ENCODE data around the gene FRMD4A.

The FRMD4A gene

DNA sequence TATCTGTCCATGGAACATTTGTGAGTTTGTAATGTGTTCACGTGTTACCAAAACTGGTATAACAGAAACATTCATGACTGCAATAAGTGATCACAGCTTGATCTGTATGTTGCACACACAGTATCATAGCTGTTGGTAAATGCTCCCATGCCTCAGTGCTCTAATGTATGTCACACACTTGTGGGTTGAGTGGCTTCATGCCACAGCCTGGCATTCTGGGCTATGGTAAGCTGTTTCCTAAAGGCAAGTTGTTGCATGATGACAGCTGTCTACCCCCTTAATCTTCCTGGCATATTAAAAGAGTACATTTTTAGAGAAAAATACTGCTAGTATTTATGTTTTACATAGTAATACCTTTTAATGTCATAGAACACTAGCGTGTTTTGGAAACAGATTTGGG, 708.8 kb downstream of the FRMD4A start:
- Histone ChIP-seq H3K4me3 (no peak overlapping the region), H3K27ac (no peak overlapping the region)

DNA sequence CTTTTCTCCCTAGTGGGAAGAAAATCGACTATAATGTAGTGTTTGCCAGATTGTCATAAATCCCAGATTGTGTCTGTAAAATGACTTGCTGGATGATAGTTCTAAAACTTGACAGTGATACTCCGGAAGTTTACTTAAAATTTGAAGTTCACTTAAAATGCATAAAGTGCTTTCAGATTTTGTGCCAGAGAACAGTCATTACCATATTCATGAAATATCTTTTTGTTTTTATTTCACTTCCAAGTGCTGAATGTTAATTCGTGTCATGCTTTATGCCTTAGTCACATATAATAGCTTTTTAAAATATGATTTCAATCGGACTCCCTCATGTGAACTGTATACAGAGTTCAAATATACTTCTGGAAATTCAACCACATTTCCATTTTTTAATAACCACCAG, 713.6 kb downstream of the FRMD4A start:
- no peak overlapping the region for H3K27ac ChIP-seq
- H3K4me3 ChIP-seq = no peak overlapping the region

- Histone ChIP-seq H3K4me3 (no peak overlapping the region), H3K27ac (no peak overlapping the region)
These were observed 714.9 kb downstream of the FRMD4A start for GRCh38 chr10:13615650-13616300.

- Histone ChIP-seq H3K4me3 (no peak overlapping the region), H3K27ac (no peak overlapping the region)
These were observed 716.0 kb downstream of the FRMD4A start for GRCh38 chr10:13614530-13615332.

GRCh38 chr10:13613519-13613918, 717.2 kb downstream of the FRMD4A start:
- Histone ChIP-seq H3K4me3 (no peak overlapping the region), H3K27ac (no peak overlapping the region)

DNA sequence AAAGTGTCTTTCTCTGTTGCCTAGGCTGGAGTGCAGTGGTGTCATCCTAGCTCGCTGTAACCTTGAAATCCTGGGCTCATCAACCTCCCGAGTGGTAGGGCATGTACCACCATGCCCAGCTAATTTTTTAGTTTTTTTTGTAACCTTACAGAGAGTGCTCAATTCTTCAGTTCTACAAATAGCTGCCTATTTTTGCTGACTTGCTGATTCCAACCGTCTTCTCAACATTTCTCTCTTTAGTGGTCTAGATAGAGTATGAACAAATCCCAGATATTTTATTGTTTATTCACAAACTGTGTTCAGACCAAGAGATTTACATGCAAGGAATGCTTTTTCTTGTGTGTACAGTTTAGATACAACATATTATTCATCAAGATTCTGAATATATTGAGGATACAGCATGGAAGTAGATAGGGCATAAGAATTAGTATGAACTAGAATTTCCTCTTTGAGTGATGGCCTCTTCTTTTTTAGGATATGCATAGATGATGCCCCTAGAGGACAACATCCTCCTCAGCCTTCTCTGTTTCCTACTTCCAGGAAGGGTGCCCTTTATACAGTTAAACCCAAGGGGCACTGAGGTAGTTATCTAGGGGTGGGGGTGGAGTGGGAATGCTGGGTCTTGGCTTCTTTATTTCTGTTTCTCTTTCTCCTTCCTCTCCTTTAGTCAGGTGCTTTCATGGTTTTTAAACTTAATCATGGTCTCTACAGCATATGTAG, 717.9 kb downstream of the FRMD4A start:
- Histone ChIP-seq H3K27ac (no peak overlapping the region), H3K4me3 (no peak overlapping the region)

GRCh38 chr10:13608246-13608853, 722.4 kb downstream of the FRMD4A start:
- peak overlapping the region in 4 of 21 experiments; percentile 8 to 48 (median 26) for H3K27ac ChIP-seq

GRCh38 chr10:13604357-13605040, 726.2 kb downstream of the FRMD4A start:
- Histone ChIP-seq H3K27ac (no peak overlapping the region), H3K4me3 (no peak overlapping the region)

More at GRCh38 chr10:13608246-13608853, 722.4 kb downstream of the FRMD4A start:
- H3K4me3 ChIP-seq = no peak overlapping the region

GRCh38 chr10:13597909-13598308, 732.8 kb downstream of the FRMD4A start:
- H3K4me3 ChIP-seq = no peak overlapping the region
- no peak overlapping the region for H3K27ac ChIP-seq

GRCh38 chr10:13594641-13595040, 736.1 kb downstream of the FRMD4A start:
- H3K4me3 ChIP-seq = no peak overlapping the region
- H3K27ac ChIP-seq = no peak overlapping the region

Data from skin epidermis (tissue), 12 donors.